Measurements from ENCODE around the gene METTL9.
A peak's percentile ranks its signal among the peaks of the same experiment; 100 is the strongest.
"Not testable (repeated sequence)": the region's sequence is repeated elsewhere in the genome, so short reads cannot be mapped to it uniquely, and the experiment has no call there.

Gene METTL9

DNA sequence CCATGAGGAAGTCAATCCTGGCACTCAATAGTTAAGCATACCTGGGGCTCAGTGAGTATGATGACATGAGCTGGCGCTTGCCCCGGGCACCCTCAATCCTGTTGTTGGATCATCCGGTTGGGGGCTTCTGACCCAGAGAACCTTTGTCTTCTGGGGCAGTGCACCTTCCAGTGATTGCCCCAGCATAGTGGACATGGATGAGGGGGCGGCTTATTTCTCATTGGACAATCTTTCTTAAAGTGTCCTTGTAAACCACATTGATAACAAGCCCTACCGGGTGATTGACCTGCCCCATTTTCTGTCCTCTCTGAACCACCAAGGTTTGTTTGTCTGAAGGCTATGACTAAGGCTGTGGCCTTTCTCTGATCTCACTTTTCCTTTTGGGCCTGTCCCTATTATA, 34.8 kb downstream of the METTL9 start:
- no peak for DNase-seq

DNA sequence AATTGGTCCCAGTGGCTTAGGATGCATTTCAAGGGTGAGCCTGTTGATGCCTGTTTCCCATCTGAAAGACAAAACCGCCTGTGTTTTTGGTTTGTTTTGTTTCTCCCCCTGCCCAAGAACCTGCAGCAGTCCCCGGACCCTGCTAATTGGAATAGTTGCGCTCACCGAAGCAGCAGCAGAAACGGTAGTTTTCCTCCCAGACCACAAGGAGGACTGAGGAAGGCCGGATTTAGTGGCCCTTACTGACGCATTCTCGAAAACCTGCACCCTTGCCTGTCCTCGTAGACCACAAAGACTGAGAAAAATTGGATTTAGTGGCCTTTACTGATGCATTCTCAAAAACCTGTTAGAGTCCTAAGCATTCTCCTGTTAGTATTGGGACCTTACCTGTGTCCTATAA, 36.3 kb downstream of the METTL9 start:
- not testable (repeated sequence) for DNase-seq

DNA sequence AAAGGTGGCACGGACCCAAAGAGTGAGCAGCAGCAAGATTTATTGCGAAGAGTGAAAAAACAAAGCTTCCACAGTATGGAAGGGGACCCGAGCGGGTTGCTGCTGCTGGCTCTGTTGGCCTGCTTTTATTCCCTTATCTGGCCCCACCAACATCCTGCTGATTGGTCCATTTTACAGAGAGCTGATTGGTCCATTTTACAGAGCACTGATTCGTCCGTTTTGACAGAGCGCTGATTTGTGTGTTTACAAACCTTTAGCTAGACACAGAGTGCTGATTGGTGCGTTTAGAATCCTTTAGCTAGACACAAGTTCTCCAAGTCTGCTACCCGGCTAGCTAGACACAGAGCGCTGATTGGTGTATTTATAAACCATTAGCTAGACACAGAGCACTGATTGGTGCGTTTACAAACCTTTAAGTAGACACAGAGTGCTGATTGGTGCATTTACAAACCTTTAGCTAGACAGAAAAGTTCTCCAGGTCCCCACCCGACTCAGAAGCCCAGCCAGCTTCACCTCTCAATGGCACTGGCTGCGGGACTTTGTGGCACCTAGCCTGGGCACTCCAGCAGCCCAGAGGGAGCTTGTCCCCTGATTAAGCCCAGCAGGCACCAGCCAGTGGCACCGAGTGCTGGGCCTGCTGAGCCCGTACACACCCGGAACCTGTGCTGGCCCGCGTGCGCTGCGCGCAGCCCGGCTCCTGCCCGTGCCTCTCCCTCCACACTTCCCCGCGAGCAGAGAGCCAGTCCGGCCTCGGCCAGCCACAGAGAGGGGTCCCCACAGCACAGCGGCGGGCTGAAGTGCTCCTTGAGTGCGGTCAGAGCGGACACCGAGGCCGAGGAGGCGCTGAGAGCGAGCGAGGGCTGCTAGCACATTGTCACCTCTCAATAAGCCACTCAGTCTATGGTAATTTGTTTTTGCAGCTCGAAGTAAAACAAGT, 37.9 kb downstream of the METTL9 start:
- no peak for DNase-seq

DNA sequence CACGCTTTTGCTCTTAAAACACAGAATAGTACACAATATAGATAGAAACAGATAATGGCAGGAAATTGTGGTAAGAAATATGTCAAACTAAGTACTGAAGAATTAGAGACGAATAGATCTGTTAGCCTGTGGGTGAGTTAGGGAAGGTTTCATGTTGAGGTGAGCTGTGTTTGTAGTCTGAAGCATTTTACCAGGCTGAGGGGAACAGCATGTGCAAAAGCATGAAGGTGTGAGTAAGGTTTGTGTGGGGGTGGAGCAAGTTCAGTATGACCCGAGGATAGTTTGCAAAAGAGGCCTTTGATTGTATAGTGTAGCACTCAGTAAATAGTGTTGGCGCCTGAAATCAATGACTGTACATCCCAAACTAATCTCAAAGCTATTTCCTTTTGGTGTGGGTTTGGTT, 39.2 kb downstream of the METTL9 start:
- DNase-seq: no peak

DNA sequence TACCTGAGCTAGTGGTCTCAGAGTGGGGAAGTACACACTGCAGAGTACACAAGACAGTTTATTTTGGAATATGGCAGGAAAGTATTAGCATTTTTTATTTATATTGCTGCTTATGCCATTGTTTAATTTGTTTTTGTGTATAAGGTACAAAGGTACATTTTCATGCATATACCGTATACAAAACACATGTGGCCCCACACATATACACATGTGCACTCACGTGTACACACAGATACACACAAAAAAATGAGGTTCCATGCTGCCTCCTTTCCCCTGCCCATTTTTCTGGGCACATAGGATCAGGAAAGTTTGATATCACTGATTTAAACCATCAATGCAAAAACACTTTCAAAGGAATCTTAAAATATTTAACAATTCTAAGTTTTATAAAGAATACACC, 40.1 kb downstream of the METTL9 start:
- no peak for DNase-seq

DNA sequence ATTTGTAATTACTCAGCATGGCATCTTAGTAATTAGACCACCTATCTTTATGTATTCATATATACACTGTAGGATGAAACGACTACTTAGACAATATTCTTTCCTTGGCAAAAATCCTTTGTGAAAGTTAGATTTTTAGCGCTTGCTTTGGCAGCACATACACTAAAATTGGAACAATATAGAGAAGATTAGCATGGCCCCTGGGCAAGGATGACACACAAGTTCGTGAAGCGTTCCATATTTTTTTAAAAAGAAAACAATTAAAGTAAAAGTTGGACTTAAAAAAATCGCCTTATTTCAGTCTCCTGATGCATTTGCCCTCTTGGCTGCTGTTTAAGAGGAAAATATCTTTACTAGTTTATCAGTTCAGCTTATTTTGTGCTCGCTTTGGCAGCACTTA, 42.5 kb downstream of the METTL9 start:
- DNase-seq: no peak

DNA sequence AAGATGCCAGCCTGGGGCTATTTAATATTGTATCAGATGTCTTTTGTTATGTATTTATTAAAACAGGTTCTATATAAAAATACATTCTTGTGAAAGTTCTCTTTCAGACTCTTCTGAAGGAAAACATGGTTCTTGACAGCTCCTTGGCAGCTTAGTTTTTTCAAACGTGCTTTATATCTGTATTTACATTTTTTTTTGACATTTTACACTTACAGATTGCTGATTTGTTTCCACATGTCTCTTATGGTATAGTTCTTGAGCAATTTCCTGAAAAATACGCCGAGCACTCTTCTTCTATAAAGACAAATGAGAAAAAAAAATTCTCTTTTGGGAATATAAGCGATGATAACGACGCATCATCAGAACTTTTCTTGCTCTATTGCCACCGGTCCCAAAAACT, 43.5 kb downstream of the METTL9 start:
- DNase-seq: no peak

DNA sequence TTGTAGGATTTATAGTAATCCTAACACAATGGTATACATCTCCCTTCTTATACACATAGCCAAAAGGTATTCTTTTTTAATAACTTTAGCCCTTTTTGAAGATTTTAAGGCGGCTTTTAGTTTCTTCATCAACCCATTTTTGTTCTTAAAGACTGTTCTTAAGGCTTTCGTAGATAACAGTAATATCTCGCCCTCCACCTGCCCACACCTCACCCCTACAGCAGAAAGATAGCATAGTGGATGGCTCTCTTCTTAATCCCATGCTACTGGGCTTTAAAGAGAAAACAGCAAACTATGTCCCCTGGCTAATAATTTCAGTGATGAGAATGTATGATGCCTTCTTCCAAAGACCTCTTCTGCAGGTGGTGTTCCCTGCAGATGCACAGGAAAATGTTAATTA, 44.4 kb downstream of the METTL9 start:
- no peak for DNase-seq

DNA sequence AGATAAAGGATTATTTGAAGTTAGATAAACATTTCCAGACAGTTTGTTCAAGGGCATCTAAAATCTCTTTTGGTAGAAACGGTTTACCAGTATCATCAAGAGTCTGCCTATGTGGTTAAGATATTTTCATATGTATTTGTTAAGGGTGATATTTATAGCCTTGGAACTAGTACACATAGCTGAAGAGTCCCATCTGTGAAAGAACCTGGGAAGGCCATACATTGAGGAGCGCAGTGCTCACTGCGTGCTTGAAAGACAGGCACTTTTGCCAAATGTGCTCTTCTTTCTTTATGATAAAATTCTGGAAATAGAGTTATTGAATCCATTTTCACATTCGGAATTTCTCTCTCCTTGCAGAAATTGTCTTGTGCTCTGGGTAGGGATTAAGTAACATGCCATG, 45.3 kb downstream of the METTL9 start:
- peak in 2 of 58 donors; percentile 15 to 24 for DNase-seq

DNA sequence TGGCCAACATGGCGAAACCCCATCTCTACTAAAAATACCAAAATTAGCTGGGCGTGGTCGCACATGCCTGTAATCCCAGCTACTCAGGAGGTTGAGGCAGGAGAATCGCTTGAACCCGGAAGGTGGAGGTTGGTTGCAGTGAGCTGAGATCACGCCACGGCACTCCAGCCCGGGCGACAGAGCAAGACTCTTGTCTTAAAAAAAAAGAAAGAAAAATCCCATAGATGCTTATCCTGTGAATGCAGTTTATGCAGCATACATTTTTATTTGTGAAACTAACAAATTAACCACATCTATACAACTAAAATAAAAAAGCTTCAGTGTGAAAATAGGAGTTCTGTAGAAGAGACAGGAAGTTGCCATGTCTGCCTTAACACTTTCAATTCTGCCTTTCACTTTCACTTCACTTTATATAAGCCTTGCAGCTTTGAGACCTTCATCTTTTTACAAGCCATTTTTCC, 45.9 kb downstream of the METTL9 start:
- DNase-seq: no peak

DNA sequence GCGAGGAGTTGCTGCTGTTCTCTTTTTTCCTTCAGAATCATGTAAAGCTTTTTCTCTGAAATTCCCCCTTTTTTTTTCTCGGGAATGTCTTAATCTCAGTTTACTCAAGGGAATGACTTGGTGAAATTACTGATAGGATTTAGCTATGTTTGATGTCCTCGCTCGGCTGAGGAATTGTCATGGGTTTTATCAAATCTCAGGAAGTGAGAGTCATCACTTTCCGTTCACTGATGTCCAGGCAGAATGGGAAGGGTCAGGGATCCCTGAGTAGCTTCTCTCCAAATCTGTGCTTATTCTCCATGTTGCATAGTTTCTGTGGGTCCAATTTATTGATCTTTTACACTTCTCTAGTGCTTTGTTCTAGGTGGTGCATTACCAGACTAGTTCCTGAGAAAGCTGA, 46.7 kb downstream of the METTL9 start:
- DNase-seq: no peak

DNA sequence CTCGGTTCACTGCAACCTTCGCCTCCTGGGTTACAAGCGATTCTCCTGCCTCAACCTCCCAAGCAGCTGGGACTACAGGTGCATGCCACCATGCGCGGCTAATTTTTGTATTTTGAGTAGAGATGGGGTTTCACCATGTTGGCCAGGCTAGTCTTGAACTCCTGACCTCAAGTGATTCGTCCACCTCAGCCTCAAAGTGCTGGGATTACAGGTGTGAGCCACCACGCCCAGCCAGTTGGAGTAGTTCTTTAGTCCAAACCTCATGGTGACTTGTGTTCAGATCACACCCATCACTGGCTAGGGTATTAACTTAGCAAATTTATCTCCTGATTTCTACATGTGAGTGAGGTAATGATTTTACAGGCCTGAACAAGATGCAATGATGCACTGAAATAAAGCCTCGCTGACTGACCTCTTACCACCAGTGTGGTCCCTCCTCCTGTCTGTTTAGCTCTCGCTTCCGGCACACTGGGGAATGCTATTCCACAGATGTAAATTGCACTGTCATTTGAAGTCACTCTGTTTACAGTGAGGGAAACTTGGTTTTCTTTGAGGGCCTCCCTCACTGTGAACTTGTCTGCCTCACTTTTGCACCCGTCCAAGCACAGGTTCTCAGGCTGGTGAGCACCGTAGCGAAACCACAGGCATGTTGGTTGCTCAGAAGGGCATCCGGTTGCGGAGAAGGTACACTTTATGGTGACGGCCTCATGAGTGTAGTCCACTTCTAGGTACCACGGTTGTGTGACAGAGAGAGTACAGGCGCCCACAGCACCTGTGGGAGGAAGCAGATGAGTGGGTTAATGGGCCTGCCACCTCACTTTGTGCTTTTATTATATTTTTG, 47.6 kb downstream of the METTL9 start:
- no peak for DNase-seq

DNA sequence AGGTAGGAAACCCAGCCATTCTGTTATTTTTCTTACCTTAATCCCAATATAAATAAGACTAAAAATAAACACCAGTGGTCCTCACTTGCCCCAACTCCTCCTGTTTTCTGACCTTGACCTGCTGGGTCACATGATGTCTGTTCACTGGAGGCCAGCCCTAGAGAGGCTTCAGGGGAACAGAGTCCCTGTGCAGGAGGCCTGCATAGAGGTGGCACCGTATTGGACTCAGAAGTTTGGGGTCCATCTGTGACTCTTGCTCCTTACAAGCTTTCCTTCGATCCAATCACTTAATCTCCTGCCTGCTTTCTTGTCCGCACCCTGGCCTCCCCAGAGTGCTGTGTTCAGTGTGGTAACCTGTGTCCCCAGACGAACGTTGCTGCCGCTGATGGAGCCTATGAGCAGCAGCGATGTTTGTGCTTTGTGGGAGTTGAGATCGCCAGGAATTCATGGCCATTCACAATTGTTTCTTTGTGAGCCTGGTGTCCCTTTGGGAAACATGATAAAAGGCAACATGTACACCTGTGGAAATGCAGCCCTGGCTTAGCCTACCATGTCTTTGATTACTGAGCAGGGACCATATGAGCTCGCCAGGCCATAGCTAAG, 48.3 kb downstream of the METTL9 start:
- no peak for DNase-seq

DNA sequence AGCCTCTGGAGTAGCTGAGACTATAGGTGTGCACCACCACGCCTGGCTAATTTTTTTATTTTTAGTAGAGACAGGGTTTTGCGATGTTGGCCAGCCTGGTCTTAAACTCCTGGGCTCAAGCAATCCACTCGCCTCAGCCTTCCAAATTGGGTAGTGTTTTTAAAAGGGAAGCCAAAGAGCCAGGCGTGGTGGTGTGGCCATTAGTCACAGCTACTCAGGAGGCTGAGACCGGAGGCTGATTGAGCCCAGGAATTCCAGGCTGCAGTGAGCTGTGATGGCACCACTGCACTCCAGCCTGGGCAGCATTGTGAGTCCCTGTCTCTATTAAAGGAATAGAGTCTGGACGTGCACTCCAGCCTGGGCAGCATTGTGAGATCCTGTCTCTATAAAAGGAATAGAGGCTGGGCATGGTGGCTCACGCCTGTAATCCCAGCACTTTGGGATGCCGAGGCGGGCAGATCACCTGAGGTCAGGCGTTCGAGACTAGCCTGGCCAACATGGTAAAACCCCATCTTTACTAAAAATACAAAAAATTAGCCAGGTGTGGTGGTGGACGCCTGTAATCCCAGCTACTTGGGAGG, 50.5 kb downstream of the METTL9 start:
- not testable (repeated sequence) for DNase-seq

DNA sequence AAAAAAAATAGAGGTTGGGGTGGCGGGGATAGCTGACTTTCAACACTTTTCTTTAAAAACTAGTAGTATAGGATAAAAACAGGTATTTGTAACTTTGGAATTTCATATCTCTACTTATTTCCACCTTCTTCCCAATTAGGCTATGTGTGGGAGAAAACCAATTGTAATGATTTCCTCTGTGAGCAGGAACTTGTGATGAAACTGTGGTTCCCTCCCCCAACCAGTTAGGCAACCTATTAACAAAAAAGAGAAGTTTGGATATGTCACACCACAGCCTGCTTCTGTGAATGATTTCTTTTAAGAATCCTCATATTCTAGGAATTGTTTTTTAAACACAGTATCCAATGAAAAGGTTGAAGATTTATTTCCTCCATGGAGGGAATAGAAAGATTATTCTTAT, 51.1 kb downstream of the METTL9 start:
- DNase-seq: peak in 1 of 58 donors; percentile 18

DNA sequence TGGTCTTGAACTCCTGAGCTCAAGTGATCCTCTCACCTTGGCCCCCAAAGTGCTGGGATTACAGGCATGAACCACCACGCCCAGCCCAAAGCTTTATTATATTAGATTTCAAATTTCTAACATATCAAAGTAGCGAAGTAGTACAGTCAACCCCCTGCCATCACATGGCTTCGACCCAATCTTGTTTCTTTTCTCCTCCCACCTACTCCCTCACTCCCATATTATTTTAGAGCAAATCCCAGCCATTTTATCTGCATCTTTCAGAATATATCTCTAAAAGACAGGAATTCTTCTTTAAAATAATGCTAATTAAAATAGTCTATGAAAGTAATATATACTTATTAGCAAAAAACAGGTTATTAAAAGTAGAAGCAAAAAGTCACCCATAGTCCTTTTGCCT, 52.1 kb downstream of the METTL9 start:
- no peak for DNase-seq

DNA sequence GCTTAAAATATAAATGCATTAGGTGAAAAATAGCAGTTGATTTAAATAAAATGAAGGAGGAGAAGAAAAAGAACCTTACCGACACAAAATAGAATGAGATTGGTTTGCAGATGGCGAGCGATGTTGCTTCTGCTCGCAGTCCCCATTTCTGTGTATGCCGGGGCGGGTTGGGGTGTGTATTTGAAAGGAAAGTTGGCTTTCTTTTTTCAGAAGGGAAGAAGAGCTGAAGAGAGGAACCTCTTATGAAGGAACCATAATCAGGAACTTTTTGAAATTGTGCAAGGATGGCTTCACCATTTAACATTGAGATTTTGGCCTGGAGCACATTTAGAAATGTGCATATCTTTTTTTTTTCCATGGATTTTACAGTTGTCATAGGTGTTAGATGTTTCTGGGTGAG, 53.1 kb downstream of the METTL9 start, which contains the start of gene IGSF6:
Gene IGSF6 (minus strand): TSS at position 156 of the 400 bp plus-strand sequence. CDS start 10 bp downstream, at position 146.
- peak in 1 of 58 donors; percentile 8 for DNase-seq

DNA sequence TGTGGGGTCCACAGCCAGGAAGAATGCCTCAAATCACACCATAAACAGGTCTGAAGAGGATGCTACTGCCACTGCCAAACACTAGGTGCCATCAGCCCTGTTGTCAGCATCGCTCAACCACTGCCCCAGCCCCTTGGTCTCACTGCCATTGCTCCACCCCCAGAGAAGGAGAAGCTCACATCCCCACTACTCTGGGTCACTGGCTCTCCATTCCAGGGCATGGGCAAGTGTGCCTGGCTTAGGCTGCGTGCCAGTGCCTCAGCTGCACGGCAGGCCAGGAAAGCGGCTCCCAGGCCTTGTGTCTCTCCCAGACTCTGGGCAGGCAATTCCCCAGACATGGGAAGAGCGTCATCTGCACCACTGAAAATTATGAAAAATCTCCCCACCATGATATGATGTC, 54.2 kb downstream of the METTL9 start:
- DNase-seq: no peak

DNA sequence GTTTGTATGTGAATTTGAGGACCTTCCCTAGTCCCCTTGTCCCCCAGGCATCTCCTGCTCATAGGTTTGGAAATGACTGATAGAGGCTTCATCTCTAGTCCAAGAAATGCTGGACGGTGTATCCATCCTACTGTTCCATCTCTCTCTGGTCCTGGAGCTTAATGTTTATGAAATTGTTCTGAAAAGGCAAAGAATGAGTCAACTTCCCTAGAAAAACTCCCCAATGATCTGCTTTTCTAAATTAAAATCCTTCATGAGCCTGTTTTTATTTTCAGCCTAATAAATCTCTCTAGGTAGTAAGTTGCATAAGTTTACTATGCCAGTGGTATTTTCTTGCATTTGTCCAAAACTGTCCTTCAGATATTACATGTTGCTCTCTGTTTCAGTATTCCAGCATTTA, 55.1 kb downstream of the METTL9 start:
- DNase-seq: no peak

DNA sequence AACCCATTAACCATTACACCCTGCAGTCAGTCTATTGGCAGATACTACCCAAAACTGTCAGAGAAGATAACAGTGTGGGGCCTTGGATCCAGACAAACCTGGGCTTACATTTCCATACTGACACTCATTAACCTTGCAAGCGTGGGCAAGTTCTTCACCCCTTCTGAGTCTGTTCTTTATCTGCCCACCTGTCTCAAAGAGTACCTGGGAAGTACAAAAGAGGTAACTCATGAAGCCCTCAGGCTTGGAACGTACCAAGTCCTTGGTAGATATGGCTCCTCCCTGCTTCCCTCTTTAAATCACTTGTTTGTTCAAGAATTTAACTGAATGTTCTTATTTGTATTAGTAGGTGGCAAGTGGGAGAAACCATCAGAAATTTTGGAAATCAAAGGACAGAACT, 55.5 kb downstream of the METTL9 start:
- DNase-seq: no peak

All from anterior cingulate cortex (tissue), 58 donors.